OCI-LY7 (cell line): ENCODE data around the gene APBB1. TPM values are rescaled to one million over a fixed set of nuclear protein-coding genes. Genes with fewer than 3 reads are reported as not detected.
A peak's percentile ranks its signal among the peaks of the same experiment; 100 is the strongest.

Experiments used
- BruUV-seq: library from RNA; stranded (reverse); fragments of 400-500 nt; replicated peaks from 2 replicates; lab custom pipeline; 2021; lab: Mats Ljungman, UMichigan
- CTCF ChIA-PET: fragments of 300-600 bp; sonication (Branson Sonifier 250); formaldehyde crosslinking; loops from one replicate; lab custom pipeline; 2022; ENCODE audit warnings: antibody characterized with exemption; ENCODE audit not compliant: unreplicated experiment; lab: Charles Lee
- POLR2A ChIA-PET: fragments of 300-600 bp; sonication (Branson Sonifier 250); formaldehyde crosslinking; loops from one replicate; lab custom pipeline; 2022; ENCODE audit warnings: antibody characterized with exemption; lab: Charles Lee
- DNase-seq: peaks from one replicate; pipeline ENCODE4 v3.0.0-alpha.2; 2015; ENCODE audit warnings: low spot score
- H2AFZ ChIP-seq: fragments of 200-600 bp; sonication (generic), shearing (Covaris generic); 2 replicates; pipeline ENCODE4 v1.6.1; 2014; ENCODE audit warnings: mild to moderate bottlenecking, antibody characterized with exemption, low read length, moderate library complexity
- H3K27ac ChIP-seq: fragments of 200-600 bp; sonication (generic); 2 replicates; pipeline ENCODE4 v1.5.1; 2014; ENCODE audit warnings: mixed run types, low read depth, mild to moderate bottlenecking, moderate library complexity, low read length, inconsistent platforms; ENCODE audit not compliant: poor library complexity, severe bottlenecking
- H3K36me3 ChIP-seq: fragments of 200-600 bp; sonication (generic); 2 replicates; pipeline ENCODE4 v1.6.1; 2014; ENCODE audit warnings: mild to moderate bottlenecking, antibody characterized with exemption, low read length, moderate library complexity, mixed read lengths; ENCODE audit not compliant: insufficient read depth
- H3K4me1 ChIP-seq: fragments of 200-600 bp; sonication (generic); 2 replicates; pipeline ENCODE4 v1.5.1; 2014; ENCODE audit warnings: mild to moderate bottlenecking, low read length; ENCODE audit not compliant: insufficient read depth, poor library complexity, severe bottlenecking
- H3K4me2 ChIP-seq: fragments of 200-600 bp; sonication (generic); 2 replicates; pipeline ENCODE4 v1.6.1; 2014; ENCODE audit warnings: mild to moderate bottlenecking, low read length
- H3K4me3 ChIP-seq: fragments of 200-600 bp; sonication (generic); 2 replicates; pipeline ENCODE4 v1.5.1; 2014; ENCODE audit warnings: mild to moderate bottlenecking, low read depth, low read length; ENCODE audit not compliant: poor library complexity, severe bottlenecking
- H3K79me2 ChIP-seq: fragments of 200-600 bp; sonication (generic); 2 replicates; pipeline ENCODE4 v1.6.1; 2016; ENCODE audit warnings: low read depth, mild to moderate bottlenecking, low read length, moderate library complexity, mixed read lengths; ENCODE audit not compliant: insufficient read depth
- H3K9me2 ChIP-seq: fragments of 200-600 bp; sonication (generic); 2 replicates; pipeline ENCODE4 v1.6.1; 2016; ENCODE audit warnings: mild to moderate bottlenecking, low read length, mixed read lengths; ENCODE audit not compliant: insufficient read depth
- H3K9me3 ChIP-seq: fragments of 200-600 bp; sonication (generic); 2 replicates; pipeline ENCODE4 v1.6.1; 2014; ENCODE audit warnings: mild to moderate bottlenecking, mixed run types, low read length, mixed read lengths
- H4K20me1 ChIP-seq: fragments of 200-600 bp; sonication (generic); 2 replicates; pipeline ENCODE4 v1.6.1; 2014; ENCODE audit warnings: mild to moderate bottlenecking, antibody characterized with exemption, low read length, moderate library complexity, mixed read lengths; ENCODE audit not compliant: insufficient read depth
- CTCF ChIP-seq: fragments of 200-600 bp; sonication (generic); conservative IDR thresholded peaks from 2 replicates; pipeline ENCODE4 v1.5.1; 2014; ENCODE audit warnings: mild to moderate bottlenecking, antibody characterized with exemption, low read length, moderate library complexity, mixed read lengths
- EZH2phosphoT487 ChIP-seq: fragments of 200-600 bp; sonication (generic); IDR thresholded peaks from 2 replicates; pipeline ENCODE4 v1.6.1; 2018; ENCODE audit warnings: low read depth, borderline replicate concordance, mild to moderate bottlenecking, mixed run types, antibody characterized with exemption, low read length, moderate library complexity, mixed read lengths
- intact Hi-C: fragments of 100-400 bp; cut with micrococcal nuclease; formaldehyde crosslinking; loops from one replicate; pipeline ENCODE4 v1.10.0; 2022; ENCODE audit not compliant: unreplicated experiment
- total RNA-seq, 2 experiments: library from RNA; depleted of rRNA in 1 of 2; stranded (reverse); fragments of >200 nt in 1 of 2; shearing (Covaris generic) in 1 of 2; gene quantifications; 2 replicates each; pipeline ENCODE4 v1.2.3, GENCODE V29; 2014 to 2022

The APBB1 gene
- total RNA-seq, 2 experiments from 2014 or later = 25.5 to 30.4 TPM

GRCh38 chr11:6443269-6444003 lies 24.5 kb upstream of the APBB1 start:
- Histone ChIP-seq H3K36me3 (no peaks in the 10 kb centered on the region), H2AFZ (peak overlapping the region; percentile 55; the same call in 1 of the 2 replicates), H3K4me3 (no peak overlapping the region), H3K4me2 (peak overlapping the region; percentile 13; the same call in 1 of the 2 replicates), H3K9me3 (no peaks in the 10 kb centered on the region), H4K20me1 (no peaks in the 10 kb centered on the region), H3K9me2 (no peaks in the 10 kb centered on the region), H3K79me2 (no peaks in the 10 kb centered on the region), H3K27ac (no peak overlapping the region), H3K4me1 (peaks cover 36% of the 10 kb centered on the region)
- TF ChIP-seq CTCF (peak; percentile 94), EZH2phosphoT487 (no peak)
- intact Hi-C loops = loop anchor here (1.0 to 2.0 kb wide), 2 partner anchors 61 to 64 kb away; no protein-coding TSS in a partner anchor
- CTCF ChIA-PET = interaction anchor here (0.6 to 4.0 kb wide), 14 partner anchors 9 to 175 kb away, joined by 3 to 74 read pairs (median 3); partner anchors contain the start of gene SMPD1
- no TSS peak for BruUV-seq
- POLR2A ChIA-PET = interaction anchor here (0.5 to 6.1 kb wide), 10 partner anchors 11 to 83 kb away, joined by 3 to 62 read pairs (median 4); no protein-coding TSS in a partner anchor
- DNase-seq = peak; percentile 77

GRCh38 chr11:6442441-6442840 lies 23.5 kb upstream of the APBB1 start:
- no peaks in the 10 kb centered on the region for H3K9me3 ChIP-seq
- H4K20me1 ChIP-seq = no peaks in the 10 kb centered on the region
- no peaks in the 10 kb centered on the region for H3K79me2 ChIP-seq
- no peak overlapping the region for H2AFZ ChIP-seq
- peaks cover 46% of the 10 kb centered on the region for H3K4me1 ChIP-seq
- TF ChIP-seq EZH2phosphoT487 (no peak), CTCF (no peak)
- H3K4me2 ChIP-seq = no peak overlapping the region
- DNase-seq = no peak
- ChIA-PET POLR2A (interaction anchor here (0.8 to 6.1 kb wide), 2 partner anchors 15 to 65 kb away, joined by 3 to 62 read pairs; no protein-coding TSS in a partner anchor), CTCF (interaction anchor here (2.4 to 4.0 kb wide), 2 partner anchors 52 to 63 kb away, joined by 8 to 74 read pairs; partner anchors contain the start of gene SMPD1)
- no peaks in the 10 kb centered on the region for H3K36me3 ChIP-seq
- H3K9me2 ChIP-seq = no peaks in the 10 kb centered on the region
- BruUV-seq = no TSS peak
- H3K4me3 ChIP-seq = no peak overlapping the region
- intact Hi-C loops = loop anchor here (2.0 kb wide), 1 partner anchor 62 kb away; no protein-coding TSS in a partner anchor
- no peak overlapping the region for H3K27ac ChIP-seq
